GM19240 (cell line): Measurements from ENCODE around the gene CXCL9.
"Not testable (repeated sequence)": the region's sequence is repeated elsewhere in the genome, so short reads cannot be mapped to it uniquely, and the experiment has no call there.

Experiments
- DNase-seq: peaks from one replicate; pipeline ENCODE4 v3.0.0; 2011; ENCODE audit warnings: low spot score; ENCODE audit not compliant: insufficient read length

Gene CXCL9

GRCh38 chr4:76012388-76012801, 5.1 kb upstream of the CXCL9 start:
- DNase-seq, result no peak

GRCh38 chr4:76011700-76012387, 4.5 kb upstream of the CXCL9 start:
- no peak for DNase-seq

GRCh38 chr4:76011018-76011670, 3.8 kb upstream of the CXCL9 start:
- DNase-seq, result no peak

- DNase-seq, result no peak
These were observed 3.3 kb upstream of the CXCL9 start for GRCh38 chr4:76010576-76010975.

GRCh38 chr4:76009311-76009710, 2.0 kb upstream of the CXCL9 start:
- DNase-seq, result no peak

GRCh38 chr4:76003620-76004019, 3.7 kb downstream of the CXCL9 start:
- DNase-seq, result no peak

GRCh38 chr4:76003035-76003434, 4.3 kb downstream of the CXCL9 start:
- DNase-seq, result no peak

GRCh38 chr4:76002176-76002575, 5.1 kb downstream of the CXCL9 start:
- no peak for DNase-seq

GRCh38 chr4:76001700-76002099, 5.6 kb downstream of the CXCL9 start:
- DNase-seq, result no peak

- no peak for DNase-seq
These were observed 7.0 kb downstream of the CXCL9 start for GRCh38 chr4:76000279-76000678.

GRCh38 chr4:75998525-75999147, 8.7 kb downstream of the CXCL9 start:
- DNase-seq, result not testable (repeated sequence)

- no peak for DNase-seq
These were observed 9.4 kb downstream of the CXCL9 start for GRCh38 chr4:75997946-75998345.

GRCh38 chr4:75997081-75997480, 10.2 kb downstream of the CXCL9 start:
- DNase-seq, result no peak

- DNase-seq, result no peak
These were observed 11.6 kb downstream of the CXCL9 start for GRCh38 chr4:75995727-75996126.

GRCh38 chr4:75992462-75992861, 14.8 kb downstream of the CXCL9 start:
- DNase-seq, result no peak

- no peak for DNase-seq
These were observed 17.3 kb downstream of the CXCL9 start for GRCh38 chr4:75989846-75990528.

GRCh38 chr4:75985116-75985515, 22.2 kb downstream of the CXCL9 start:
- no peak for DNase-seq

- no peak for DNase-seq
These were observed 26.7 kb downstream of the CXCL9 start for GRCh38 chr4:75980576-75980975.

- DNase-seq, result no peak
These were observed 31.1 kb downstream of the CXCL9 start for GRCh38 chr4:75976177-75976576.

GRCh38 chr4:75973766-75974165, 33.5 kb downstream of the CXCL9 start:
- no peak for DNase-seq

- no peak for DNase-seq
These were observed 39.2 kb downstream of the CXCL9 start for GRCh38 chr4:75968084-75968483.

GRCh38 chr4:75963558-75963957, 43.8 kb downstream of the CXCL9 start:
- no peak for DNase-seq
